Ascending aorta (tissue), 2 donors: ENCODE data around the gene CARD9. TPM values are rescaled to one million over a fixed set of nuclear protein-coding genes. Genes with fewer than 3 reads are reported as not detected.

ENCODE experiments used
- DNase-seq, 2 donors: peaks; one replicate each; pipeline ENCODE4 v3.0.0-alpha.2; 2019; ENCODE audit warnings: low spot score in 2 of 2
- H3K27ac ChIP-seq, 2 donors: fragments of 200-600 bp; sonication (generic); one replicate each; pipeline ENCODE4 v1.5.1; 2016 to 2017; ENCODE audit warnings: mild to moderate bottlenecking in 1 of 2
- H3K27me3 ChIP-seq: fragments of 200-600 bp; sonication (generic); one replicate; pipeline ENCODE4 v1.5.1; 2017
- H3K36me3 ChIP-seq, 2 donors: fragments of 200-600 bp; sonication (generic); one replicate each; pipeline ENCODE4 v1.5.1; 2016
- H3K4me1 ChIP-seq, 2 donors: fragments of 200-600 bp; sonication (generic); one replicate each; pipeline ENCODE4 v1.5.1; 2016 to 2017; ENCODE audit warnings: mild to moderate bottlenecking in 1 of 2
- H3K4me3 ChIP-seq, 2 donors: fragments of 200-600 bp; sonication (generic); one replicate each; pipeline ENCODE4 v1.5.1; 2016 to 2017; ENCODE audit warnings: mild to moderate bottlenecking in 1 of 2
- H3K9me3 ChIP-seq, 2 donors: fragments of 200-600 bp; sonication (generic); one replicate each; pipeline ENCODE4 v1.5.1; 2016
- CTCF ChIP-seq, 3 experiments: fragments of 200-600 bp in 2 of 3; fragments of 450-650 bp in 1 of 3; sonication (generic) in 2 of 3; IDR thresholded peaks; one replicate each; pipeline ENCODE4 v1.5.1; 2016 to 2019; ENCODE audit warnings: antibody characterized with exemption in 3 of 3, mild to moderate bottlenecking in 1 of 3, moderate library complexity in 1 of 3
- intact Hi-C: fragments of 100-400 bp; cut with DNase I; formaldehyde crosslinking; loops from one replicate; pipeline ENCODE4 v1.15.1; 2023
- total RNA-seq: library from RNA; depleted of rRNA; stranded (reverse); fragments of >200 nt; gene quantifications from one replicate; pipeline ENCODE4 v1.1.0, GENCODE V29; 2016

Gene CARD9
- total RNA-seq, 1 donor from 2014 or later: 0.43 TPM

DNA sequence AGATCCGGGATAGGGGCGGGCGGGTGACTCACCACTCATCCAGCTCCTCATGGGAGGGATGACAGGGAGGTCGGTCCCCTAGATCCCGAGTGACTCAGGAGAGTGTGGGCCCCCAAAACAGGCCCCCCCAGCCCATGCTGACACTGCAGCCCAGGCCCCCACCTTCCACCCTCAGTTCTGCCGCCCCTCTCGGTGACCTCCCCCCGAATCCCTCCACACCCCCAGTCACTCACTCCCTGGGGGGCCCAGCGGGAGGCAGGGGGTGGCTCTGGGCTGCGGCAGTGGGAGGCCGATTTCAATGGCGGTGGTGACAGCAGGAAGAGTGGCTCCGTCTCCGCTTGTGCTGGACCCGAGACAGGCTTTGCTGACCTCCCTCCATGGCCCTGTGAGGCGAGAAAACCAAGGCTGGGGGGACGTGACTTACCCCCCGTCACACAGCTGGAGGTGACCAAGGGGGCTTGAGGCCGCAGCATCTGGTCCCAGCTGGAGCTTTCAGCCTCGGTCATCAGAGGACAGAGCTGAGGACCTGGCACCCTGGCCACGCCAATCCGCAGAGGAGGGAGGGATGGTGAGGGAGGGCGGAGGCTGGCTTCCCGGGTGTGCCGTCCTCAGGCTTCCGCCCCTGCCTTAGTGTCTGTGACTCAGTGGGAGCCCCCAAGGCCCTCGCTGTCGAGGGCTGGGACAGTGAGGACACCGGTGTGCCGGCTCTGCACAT, 37.2 kb downstream of the CARD9 start:
- H3K4me1 ChIP-seq: no peaks in the 10 kb centered on the region
- no peak for TF ChIP-seq CTCF (IDR thresholded peaks at IDR 0.05)
- intact Hi-C loops: no loop called here
- no peaks in the 10 kb centered on the region for H3K27me3 ChIP-seq
- no peaks in the 10 kb centered on the region for H3K9me3 ChIP-seq
- peaks cover 22 to 41% of the 10 kb centered on the region in 2 donors for H3K36me3 ChIP-seq
- no peak for DNase-seq
- H3K4me3 ChIP-seq: no peak overlapping the region
- no peak overlapping the region for H3K27ac ChIP-seq

GRCh38 chr9:136335296-136336155, 37.9 kb downstream of the CARD9 start:
- Histone ChIP-seq H3K36me3 (peaks cover 22 to 37% of the 10 kb centered on the region in 2 donors), H3K4me1 (no peaks in the 10 kb centered on the region), H3K4me3 (no peak overlapping the region), H3K9me3 (no peaks in the 10 kb centered on the region), H3K27ac (no peak overlapping the region), H3K27me3 (no peaks in the 10 kb centered on the region)
- DNase-seq: no peak
- TF ChIP-seq CTCF (IDR thresholded peaks at IDR 0.05): no peak
- intact Hi-C loops: no loop called here

- intact Hi-C loops: no loop called here
- no peak overlapping the region for H3K27ac ChIP-seq
- H3K36me3 ChIP-seq: peaks cover 22 to 28% of the 10 kb centered on the region in 2 donors
- DNase-seq: no peak
- no peaks in the 10 kb centered on the region for H3K9me3 ChIP-seq
- H3K4me1 ChIP-seq: no peaks in the 10 kb centered on the region
- H3K4me3 ChIP-seq: no peak overlapping the region
- no peak for TF ChIP-seq CTCF (IDR thresholded peaks at IDR 0.05)
- H3K27me3 ChIP-seq: no peaks in the 10 kb centered on the region
Measured at GRCh38 chr9:136334541-136334940, 38.9 kb downstream of the CARD9 start.

DNA sequence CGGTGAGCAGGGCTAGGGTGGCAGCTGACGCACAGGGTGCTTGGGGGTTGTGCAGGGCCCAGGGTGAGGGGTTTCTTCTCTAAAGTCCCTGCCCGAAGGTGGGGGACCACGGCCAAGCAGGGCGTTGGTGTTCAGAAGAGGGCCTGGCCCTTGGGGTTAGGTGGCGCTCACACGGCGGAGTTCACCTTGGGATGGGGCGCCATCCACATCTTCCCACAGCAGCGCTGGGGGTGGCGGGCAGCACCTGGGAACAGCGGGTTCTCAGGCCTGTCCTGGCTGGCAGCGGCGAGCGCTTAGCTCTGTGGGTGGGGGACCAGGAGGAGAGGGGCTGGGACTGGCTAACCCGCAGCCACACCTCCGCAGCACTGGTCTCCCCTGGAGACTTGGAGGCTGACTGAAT, 40.0 kb downstream of the CARD9 start:
- Histone ChIP-seq H3K36me3 (peaks cover 17 to 23% of the 10 kb centered on the region in 2 donors), H3K4me3 (no peak overlapping the region), H3K4me1 (peaks cover 6 to 9% of the 10 kb centered on the region in 2 donors), H3K27me3 (no peaks in the 10 kb centered on the region), H3K27ac (no peak overlapping the region), H3K9me3 (no peaks in the 10 kb centered on the region)
- no peak for TF ChIP-seq CTCF (IDR thresholded peaks at IDR 0.05)
- no peak for DNase-seq
- intact Hi-C loops: no loop called here

GRCh38 chr9:136333045-136333444, 40.4 kb downstream of the CARD9 start:
- Histone ChIP-seq H3K36me3 (peaks cover 12 to 19% of the 10 kb centered on the region in 2 donors), H3K4me1 (peaks cover 11 to 13% of the 10 kb centered on the region in 2 donors), H3K27me3 (no peaks in the 10 kb centered on the region), H3K9me3 (no peaks in the 10 kb centered on the region), H3K27ac (no peak overlapping the region), H3K4me3 (no peak overlapping the region)
- no peak for DNase-seq
- intact Hi-C loops: no loop called here
- no peak for TF ChIP-seq CTCF (IDR thresholded peaks at IDR 0.05)
